Vagina (tissue), 2 donors: Measurements from ENCODE around the gene NCOA7.

ENCODE experiments used
- POLR2A ChIP-seq, 2 donors: fragments of 450-650 bp; IDR thresholded peaks; one replicate each; pipeline ENCODE4 v1.6.1; 2017; ENCODE audit warnings: antibody characterized with exemption in 2 of 2, mild to moderate bottlenecking in 2 of 2, moderate library complexity in 2 of 2
- TF ChIP-seq, protein P1 (sequence below), 3 experiments: fragments of 450-650 bp in 2 of 3; fragments of 200-600 bp in 1 of 3; sonication (generic) in 1 of 3; IDR thresholded peaks; one replicate each; pipeline ENCODE4 v1.5.1; 2017 to 2019; ENCODE audit warnings: antibody characterized with exemption in 3 of 3, mild to moderate bottlenecking in 2 of 3, moderate library complexity in 2 of 3

- TF ChIP-seq POLR2A (IDR thresholded peaks at IDR 0.05): no peak
- TF ChIP-seq, protein P1, sequence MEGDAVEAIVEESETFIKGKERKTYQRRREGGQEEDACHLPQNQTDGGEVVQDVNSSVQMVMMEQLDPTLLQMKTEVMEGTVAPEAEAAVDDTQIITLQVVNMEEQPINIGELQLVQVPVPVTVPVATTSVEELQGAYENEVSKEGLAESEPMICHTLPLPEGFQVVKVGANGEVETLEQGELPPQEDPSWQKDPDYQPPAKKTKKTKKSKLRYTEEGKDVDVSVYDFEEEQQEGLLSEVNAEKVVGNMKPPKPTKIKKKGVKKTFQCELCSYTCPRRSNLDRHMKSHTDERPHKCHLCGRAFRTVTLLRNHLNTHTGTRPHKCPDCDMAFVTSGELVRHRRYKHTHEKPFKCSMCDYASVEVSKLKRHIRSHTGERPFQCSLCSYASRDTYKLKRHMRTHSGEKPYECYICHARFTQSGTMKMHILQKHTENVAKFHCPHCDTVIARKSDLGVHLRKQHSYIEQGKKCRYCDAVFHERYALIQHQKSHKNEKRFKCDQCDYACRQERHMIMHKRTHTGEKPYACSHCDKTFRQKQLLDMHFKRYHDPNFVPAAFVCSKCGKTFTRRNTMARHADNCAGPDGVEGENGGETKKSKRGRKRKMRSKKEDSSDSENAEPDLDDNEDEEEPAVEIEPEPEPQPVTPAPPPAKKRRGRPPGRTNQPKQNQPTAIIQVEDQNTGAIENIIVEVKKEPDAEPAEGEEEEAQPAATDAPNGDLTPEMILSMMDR (IDR thresholded peaks at IDR 0.05): no peak
Measured at GRCh38 chr6:125834348-125834747, 43.6 kb downstream of the NCOA7 start.
